Large intestine (tissue), 3 donors: Measurements from ENCODE around the gene CRB3. TPM values are rescaled to one million over a fixed set of nuclear protein-coding genes. Genes with fewer than 3 reads are reported as not detected.

Source experiments
- DNase-seq, 2 donors: peaks; one replicate each; pipeline versions ENCODE4 v3.0.0 to v3.0.0-alpha.2; 2013
- H3K27ac ChIP-seq: one replicate; pipeline ENCODE4 v1.5.1; 2013; ENCODE audit warnings: low read length
- H3K27me3 ChIP-seq: 2 replicates; pipeline ENCODE4 v1.6.1; 2013; ENCODE audit warnings: low read length; ENCODE audit not compliant: control insufficient read depth, insufficient read depth
- H3K36me3 ChIP-seq: 2 replicates; pipeline ENCODE4 v1.6.1; 2013; ENCODE audit warnings: low read length; ENCODE audit not compliant: control insufficient read depth, insufficient read depth
- H3K4me1 ChIP-seq: one replicate; pipeline ENCODE4 v1.6.1; 2013; ENCODE audit warnings: low read length; ENCODE audit not compliant: control insufficient read depth, insufficient read depth
- H3K4me3 ChIP-seq: one replicate; pipeline ENCODE4 v1.5.1; 2013; ENCODE audit warnings: low read length
- H3K9me3 ChIP-seq: one replicate; pipeline ENCODE4 v1.6.1; 2013; ENCODE audit warnings: mild to moderate bottlenecking, low read depth, low read length, moderate library complexity; ENCODE audit not compliant: control insufficient read depth
- WGBS: methylation state at CpG from one replicate; pipeline ENCODE4 v1.1.5; 2013; ENCODE audit warnings: low lambda C conversion rate; ENCODE audit not compliant: insufficient coverage; 5-methylcytosine and 5-hydroxymethylcytosine counted together
- polyA plus RNA-seq: library from polyadenylated mRNA; unstranded; fragments of 120-200 nt; gene quantifications from one replicate; pipeline ENCODE4 v1.2.1, GENCODE V29; 2013

Gene CRB3
- polyA plus RNA-seq, 1 donor: 41.7 TPM

DNA sequence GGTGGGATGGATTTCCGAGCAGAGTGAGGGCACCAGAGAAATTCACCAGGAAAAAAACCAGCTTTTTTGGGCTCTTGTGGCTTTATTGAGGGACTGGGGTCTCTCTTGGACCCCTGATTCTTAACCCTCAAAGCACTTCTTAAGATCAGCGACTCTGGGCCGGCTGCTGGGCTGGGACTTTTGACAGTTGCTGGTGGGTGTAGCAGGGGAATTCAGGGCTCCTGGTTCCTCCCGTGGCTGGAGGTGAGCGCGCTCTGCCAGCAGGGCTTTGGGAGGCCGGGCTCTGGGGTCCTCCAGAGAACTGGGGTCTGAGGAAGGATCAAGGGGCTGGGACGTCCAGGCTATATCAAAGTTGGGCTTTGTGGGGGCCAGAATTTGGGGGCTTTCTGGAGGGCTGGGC lies 3.3 kb downstream of the CRB3 start:
- no CpG with 5 or more reads among the region's 8 CpGs for WGBS
- no peaks in the 10 kb centered on the region for H3K9me3 ChIP-seq
- peaks cover 11% of the 10 kb centered on the region for H3K27me3 ChIP-seq
- no peak overlapping the region for H3K4me3 ChIP-seq
- H3K4me1 ChIP-seq: peaks cover 8% of the 10 kb centered on the region
- no peak for DNase-seq
- H3K36me3 ChIP-seq: peaks cover 18% of the 10 kb centered on the region
- H3K27ac ChIP-seq: no peak overlapping the region

DNA sequence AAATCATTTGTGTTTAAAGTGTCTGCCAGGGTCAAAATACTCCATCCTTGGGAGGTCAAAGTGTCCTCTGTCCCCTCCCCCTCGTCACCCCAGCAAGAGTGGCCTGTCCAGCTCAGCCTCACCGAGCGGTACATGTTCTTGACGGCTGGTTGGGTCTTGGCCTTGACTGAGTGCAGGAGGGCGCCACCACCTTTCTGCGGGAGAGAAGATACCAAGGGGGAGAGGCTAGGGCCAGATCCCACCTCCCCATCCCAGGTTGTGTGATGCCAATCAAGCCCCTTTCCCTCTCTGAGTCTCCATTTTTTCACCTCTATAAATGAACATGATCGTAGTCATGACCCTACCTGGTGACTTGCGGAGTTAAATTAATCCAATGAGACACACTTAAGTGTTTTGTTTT lies 6.1 kb downstream of the CRB3 start:
- H3K4me3 ChIP-seq: no peak overlapping the region
- no peaks in the 10 kb centered on the region for H3K9me3 ChIP-seq

DNA sequence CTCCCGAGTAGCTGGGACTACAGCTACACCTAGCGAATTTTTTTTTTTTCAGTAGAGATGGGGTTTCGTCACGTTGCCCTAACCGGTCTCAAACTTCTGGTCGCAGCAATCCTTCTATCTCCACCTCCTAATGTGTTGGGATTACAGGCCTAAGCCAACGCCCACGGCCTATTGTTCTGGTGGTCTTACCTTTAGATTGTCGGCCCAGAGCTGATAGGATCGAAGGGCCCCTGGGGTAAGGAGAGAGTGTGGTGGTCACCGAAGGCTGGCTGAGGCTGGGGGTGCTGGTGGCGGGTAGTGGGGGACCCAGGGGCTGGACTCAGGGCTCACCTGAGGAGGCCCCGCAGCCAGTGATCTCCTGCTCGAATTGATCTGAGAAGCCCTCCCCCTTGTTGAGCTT lies 7.0 kb downstream of the CRB3 start:
- Histone ChIP-seq H3K4me3 (no peak overlapping the region), H3K27ac (no peak overlapping the region), H3K4me1 (peaks cover 15% of the 10 kb centered on the region), H3K36me3 (peaks cover 18% of the 10 kb centered on the region), H3K9me3 (no peaks in the 10 kb centered on the region), H3K27me3 (peaks cover 6% of the 10 kb centered on the region)
- no CpG with 5 or more reads among the region's 14 CpGs for WGBS
- DNase-seq: no peak

More for the DNA sequence above, 6.1 kb downstream of the CRB3 start:
- H3K27ac ChIP-seq: no peak overlapping the region
- H3K27me3 ChIP-seq: no peaks in the 10 kb centered on the region
- 100% methylated on average over 2 of the region's 8 CpGs for WGBS
- H3K36me3 ChIP-seq: peaks cover 18% of the 10 kb centered on the region
- peaks cover 18% of the 10 kb centered on the region for H3K4me1 ChIP-seq
- DNase-seq: no peak

DNA sequence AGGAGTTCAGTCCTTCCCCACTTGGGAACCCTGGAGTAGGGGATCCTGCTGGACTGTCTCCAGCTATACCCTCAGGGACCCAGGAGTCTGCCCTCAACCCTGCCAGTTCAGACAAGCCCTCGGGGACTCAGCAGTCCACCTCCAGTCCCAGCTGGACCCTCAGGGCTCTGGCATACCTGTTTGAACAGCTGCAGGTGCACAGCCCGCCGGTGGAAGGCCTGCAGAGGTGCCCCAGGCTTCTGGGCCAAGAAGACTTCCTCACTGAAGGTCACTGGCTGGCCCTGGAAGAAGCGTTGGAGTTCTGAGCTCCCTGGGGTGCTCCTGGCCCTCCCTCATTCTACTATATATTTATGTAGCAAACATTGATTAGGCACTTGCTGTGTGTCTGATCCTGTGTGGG lies 8.6 kb downstream of the CRB3 start:
- Histone ChIP-seq H3K9me3 (no peaks in the 10 kb centered on the region), H3K36me3 (peaks cover 6% of the 10 kb centered on the region), H3K27me3 (peaks cover 15% of the 10 kb centered on the region), H3K4me3 (no peak overlapping the region), H3K27ac (no peak overlapping the region), H3K4me1 (peaks cover 25% of the 10 kb centered on the region)
- WGBS: no CpG with 5 or more reads among the region's 4 CpGs
- no peak for DNase-seq

DNA sequence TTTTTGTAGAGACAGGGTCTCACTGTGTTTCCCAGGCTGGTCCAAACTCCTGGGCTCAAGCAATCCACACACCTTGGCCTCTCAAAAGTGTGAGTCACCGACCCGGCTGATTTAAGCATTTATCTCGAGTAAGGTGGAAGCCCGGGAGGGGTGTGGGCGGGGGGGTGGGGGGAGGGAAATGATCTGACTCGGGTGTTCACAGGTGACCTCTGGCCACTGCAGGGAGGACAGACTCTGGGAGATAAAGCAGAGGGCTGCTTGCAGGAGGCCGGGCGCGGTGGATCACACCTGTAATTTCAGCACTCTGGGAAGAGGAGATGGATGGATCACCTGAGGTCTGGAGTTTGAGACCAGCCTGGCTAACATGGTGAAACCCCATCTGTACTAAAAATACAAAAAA lies 9.6 kb downstream of the CRB3 start:
- no peaks in the 10 kb centered on the region for H3K9me3 ChIP-seq
- H3K27ac ChIP-seq: no peak overlapping the region
- WGBS: no CpG with 5 or more reads among the region's 9 CpGs
- H3K27me3 ChIP-seq: peaks cover 15% of the 10 kb centered on the region
- peak; percentile 54 to 73 for DNase-seq
- no peaks in the 10 kb centered on the region for H3K36me3 ChIP-seq
- no peak overlapping the region for H3K4me3 ChIP-seq
- H3K4me1 ChIP-seq: peaks cover 25% of the 10 kb centered on the region

DNA sequence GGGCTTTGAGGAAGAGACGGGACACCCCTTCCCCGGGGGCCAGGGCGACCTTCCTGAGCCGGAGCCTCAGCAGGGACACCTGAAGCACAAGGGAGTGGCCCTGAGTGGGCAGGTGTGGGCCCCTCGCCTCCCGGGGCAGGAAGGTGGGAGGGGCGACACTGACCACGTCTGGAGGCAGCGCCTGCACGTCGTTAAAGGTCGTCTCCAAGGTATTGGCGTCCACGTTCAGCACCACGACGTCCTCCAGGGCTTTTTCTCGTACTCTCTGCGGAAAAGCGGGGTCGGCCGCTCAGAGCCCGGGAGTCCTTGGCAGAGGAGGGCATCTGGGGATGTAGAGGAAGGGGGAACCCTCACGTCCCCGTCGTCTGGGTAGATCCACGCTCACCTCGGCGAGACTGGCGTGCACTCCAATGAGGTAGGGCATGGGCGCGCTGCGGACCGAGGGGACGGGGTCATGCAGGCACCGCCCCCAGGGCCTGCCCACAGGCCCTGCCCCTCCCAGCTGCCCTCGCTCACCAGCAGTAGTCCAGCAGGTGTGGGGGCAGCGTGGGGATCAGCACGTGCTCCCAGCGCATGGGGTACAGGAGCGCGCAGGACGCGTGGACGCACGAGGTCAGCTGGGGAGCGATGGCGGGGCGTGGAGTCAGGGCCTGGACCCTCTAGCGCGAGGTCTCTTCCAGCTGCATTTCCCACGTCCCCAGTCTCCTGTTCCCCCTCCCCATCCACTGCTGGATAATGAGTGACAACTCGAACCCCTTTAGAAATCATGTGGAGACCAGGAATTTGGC lies 11.4 kb downstream of the CRB3 start:
- DNase-seq: peak; percentile 53 to 61
- Histone ChIP-seq H3K9me3 (no peaks in the 10 kb centered on the region), H3K27me3 (peaks cover 15% of the 10 kb centered on the region), H3K27ac (no peak overlapping the region), H3K4me3 (peak overlapping the region; percentile 39), H3K4me1 (peaks cover 25% of the 10 kb centered on the region), H3K36me3 (no peaks in the 10 kb centered on the region)
- no CpG with 5 or more reads among the region's 52 CpGs for WGBS

DNA sequence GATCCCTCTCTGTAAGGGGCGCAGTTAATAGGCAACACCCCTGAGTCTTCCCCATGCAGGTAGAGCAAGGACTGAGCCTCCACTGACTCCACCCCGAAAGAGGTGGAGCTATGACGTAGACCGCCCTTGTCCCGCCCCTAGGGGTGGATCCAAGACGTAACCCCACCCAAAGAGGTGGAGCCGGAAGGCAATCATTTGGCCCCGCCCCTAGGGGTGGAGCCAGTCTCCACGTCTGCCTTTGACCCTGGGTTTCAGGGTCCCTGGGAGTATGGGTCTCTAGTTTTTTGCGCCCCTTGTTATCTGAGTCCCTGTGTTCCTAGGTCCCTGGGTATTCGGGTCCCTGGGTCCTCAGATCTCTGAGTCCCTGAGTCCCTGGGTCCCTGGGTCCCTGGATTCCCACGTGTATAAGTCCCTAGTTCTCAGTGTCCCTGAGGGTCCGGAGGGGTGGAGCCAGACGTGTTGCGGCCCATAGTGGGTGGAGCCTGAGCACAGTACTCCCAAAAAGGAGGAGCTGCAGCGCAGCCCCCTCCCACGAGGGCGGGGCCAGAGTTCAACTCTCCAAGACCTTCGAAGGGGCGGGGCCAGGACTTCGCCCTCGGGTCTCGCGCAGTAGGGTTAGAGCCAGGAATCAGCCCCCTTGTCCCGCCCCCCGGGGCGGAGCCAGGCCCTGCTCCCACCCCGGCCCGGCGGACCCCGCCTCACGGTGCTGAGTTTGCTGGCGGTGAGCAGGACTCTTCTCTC lies 12.3 kb downstream of the CRB3 start:
- Histone ChIP-seq H3K27ac (peak overlapping the region; percentile 56), H3K4me1 (peaks cover 25% of the 10 kb centered on the region), H3K4me3 (peak overlapping the region; percentile 39), H3K36me3 (no peaks in the 10 kb centered on the region), H3K9me3 (no peaks in the 10 kb centered on the region), H3K27me3 (peaks cover 15% of the 10 kb centered on the region)
- DNase-seq: peak; percentile 95 to 96
- WGBS: no CpG with 5 or more reads among the region's 33 CpGs

DNA sequence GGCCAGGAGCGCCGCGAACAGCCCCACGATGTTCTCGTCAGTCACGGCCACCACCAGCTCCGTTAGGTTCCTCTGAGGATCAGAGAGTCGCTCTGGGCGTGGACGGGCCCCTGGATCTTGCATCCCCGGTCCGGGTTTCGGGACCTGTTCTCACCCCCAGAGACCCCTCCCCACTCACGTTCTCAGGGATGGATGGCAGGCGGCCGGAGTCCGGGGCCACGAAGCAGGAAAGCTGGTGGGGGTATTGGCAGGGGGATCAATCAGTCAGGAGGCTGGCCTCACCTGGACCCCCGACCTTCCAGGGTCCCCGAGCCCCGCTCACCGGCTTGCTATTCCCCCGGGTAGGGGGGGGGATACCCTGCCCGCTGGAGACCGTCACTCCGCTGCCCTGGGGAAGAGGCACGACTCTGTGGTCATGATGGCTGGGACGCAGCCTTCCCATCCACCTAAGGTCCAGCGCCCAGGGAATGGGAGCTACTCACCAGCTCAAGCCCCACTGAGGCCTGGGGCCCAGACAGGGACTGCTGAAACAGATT lies 12.9 kb downstream of the CRB3 start:
- Histone ChIP-seq H3K4me3 (peak overlapping the region; percentile 38), H3K27ac (peak overlapping the region; percentile 56), H3K4me1 (peaks cover 25% of the 10 kb centered on the region), H3K27me3 (peaks cover 15% of the 10 kb centered on the region), H3K9me3 (no peaks in the 10 kb centered on the region), H3K36me3 (no peaks in the 10 kb centered on the region)
- DNase-seq: no peak
- WGBS: 0% methylated on average over 1 of the region's 29 CpGs

DNA sequence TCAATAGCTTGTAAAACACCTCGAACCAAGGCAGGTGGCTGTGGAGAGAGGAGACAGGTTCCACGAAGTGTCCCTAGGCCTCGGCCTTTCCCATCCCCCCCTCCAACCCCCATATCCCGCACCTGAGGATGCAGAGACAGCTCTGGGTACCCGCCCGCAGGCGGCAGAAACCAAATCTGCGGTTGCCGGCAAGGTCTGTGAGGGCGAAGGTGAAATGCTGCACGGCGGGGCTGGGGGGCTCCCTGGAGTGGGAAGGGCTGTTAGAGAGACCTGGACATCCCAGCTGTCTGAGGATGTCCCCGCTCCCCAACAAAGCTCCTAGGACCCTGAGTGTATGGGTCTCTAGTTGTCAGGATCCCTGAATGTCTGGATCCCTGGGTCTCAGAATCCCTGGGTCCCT lies 14.7 kb downstream of the CRB3 start:
- Histone ChIP-seq H3K4me3 (no peak overlapping the region), H3K27ac (no peak overlapping the region), H3K36me3 (no peaks in the 10 kb centered on the region), H3K27me3 (peaks cover 15% of the 10 kb centered on the region), H3K4me1 (peaks cover 23% of the 10 kb centered on the region), H3K9me3 (no peaks in the 10 kb centered on the region)
- no peak for DNase-seq
- WGBS: no CpG with 5 or more reads among the region's 13 CpGs

DNA sequence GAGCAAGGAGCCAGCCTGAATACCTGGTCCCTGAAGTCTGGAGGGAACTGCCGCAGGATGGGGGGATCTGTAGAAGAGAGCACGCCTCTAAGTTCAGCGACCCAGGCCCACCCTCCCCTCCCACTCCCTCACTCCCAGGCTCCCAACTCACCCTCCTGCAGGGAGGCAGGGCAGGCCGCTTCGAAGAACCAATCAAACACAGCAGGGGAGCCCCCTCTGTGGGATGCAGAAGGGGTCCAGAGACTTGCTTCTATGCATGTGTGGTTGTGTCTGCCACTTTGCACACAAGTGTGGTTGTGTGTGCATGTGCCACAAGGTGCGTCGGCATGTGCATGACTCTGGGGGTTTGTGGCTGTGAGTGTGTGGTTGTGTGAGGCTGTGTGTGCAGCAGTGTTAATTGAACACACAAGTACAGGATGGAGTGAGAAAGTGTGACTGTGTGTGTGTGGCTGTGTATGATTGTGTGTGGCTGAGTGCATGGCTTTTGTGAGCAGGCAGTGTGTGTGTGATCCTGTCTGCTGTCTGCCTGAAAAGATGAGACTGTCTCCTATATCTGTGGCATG lies 15.8 kb downstream of the CRB3 start:
- Histone ChIP-seq H3K4me1 (peaks cover 16% of the 10 kb centered on the region), H3K36me3 (no peaks in the 10 kb centered on the region), H3K9me3 (no peaks in the 10 kb centered on the region), H3K27me3 (peaks cover 15% of the 10 kb centered on the region), H3K4me3 (no peak overlapping the region), H3K27ac (no peak overlapping the region)
- no CpG with 5 or more reads among the region's 7 CpGs for WGBS
- DNase-seq: no peak
